ENCODE measurements around the gene CREB3L2.

- TF ChIP-seq, protein P1, sequence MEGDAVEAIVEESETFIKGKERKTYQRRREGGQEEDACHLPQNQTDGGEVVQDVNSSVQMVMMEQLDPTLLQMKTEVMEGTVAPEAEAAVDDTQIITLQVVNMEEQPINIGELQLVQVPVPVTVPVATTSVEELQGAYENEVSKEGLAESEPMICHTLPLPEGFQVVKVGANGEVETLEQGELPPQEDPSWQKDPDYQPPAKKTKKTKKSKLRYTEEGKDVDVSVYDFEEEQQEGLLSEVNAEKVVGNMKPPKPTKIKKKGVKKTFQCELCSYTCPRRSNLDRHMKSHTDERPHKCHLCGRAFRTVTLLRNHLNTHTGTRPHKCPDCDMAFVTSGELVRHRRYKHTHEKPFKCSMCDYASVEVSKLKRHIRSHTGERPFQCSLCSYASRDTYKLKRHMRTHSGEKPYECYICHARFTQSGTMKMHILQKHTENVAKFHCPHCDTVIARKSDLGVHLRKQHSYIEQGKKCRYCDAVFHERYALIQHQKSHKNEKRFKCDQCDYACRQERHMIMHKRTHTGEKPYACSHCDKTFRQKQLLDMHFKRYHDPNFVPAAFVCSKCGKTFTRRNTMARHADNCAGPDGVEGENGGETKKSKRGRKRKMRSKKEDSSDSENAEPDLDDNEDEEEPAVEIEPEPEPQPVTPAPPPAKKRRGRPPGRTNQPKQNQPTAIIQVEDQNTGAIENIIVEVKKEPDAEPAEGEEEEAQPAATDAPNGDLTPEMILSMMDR (IDR thresholded peaks at IDR 0.05), result no peak
- no peak for TF ChIP-seq ZSCAN20 (CRISPR knock-in tag; IDR thresholded peaks at IDR 0.05)
- no peak for TF ChIP-seq MAX (IDR thresholded peaks at IDR 0.05)
- no peak for TF ChIP-seq RAD21 (conservative IDR thresholded peaks at IDR 0.05 in 1 of 2, IDR thresholded peaks at IDR 0.05 in 1 of 2)
Observed at GRCh38 chr7:137960020-137960419, 41.9 kb downstream of the CREB3L2 start.

Measured in A549 (cell line).